ENCODE results near the gene NOTCH2. TPM values are rescaled to one million over a fixed set of nuclear protein-coding genes. Genes with fewer than 3 reads are reported as not detected.
"Not testable (repeated sequence)": the region's sequence is repeated elsewhere in the genome, so short reads cannot be mapped to it uniquely, and the experiment has no call there.

Gene NOTCH2
- total RNA-seq, 1 experiment from 2014 or later = 103 TPM

GRCh38 chr1:120001035-120001434 lies 68.4 kb downstream of the NOTCH2 start:
- H3K27me3 ChIP-seq (replicated peaks); DNase-seq (ENCODE audit: low read depth in 1 of 2, low spot score in 2 of 2); H3K36me3 ChIP-seq: not testable (repeated sequence)

GRCh38 chr1:119996731-119997312 lies 72.6 kb downstream of the NOTCH2 start:
- not testable (repeated sequence) for H3K4me1 ChIP-seq (replicated peaks); H3K27ac ChIP-seq; DNase-seq (ENCODE audit: low read depth in 1 of 2, low spot score in 2 of 2); H3K9me3 ChIP-seq (replicated peaks); H3K4me3 ChIP-seq; H3K27me3 ChIP-seq (replicated peaks); H3K36me3 ChIP-seq

More at GRCh38 chr1:120001035-120001434, 68.4 kb downstream of the NOTCH2 start:
- not testable (repeated sequence) for H3K27ac ChIP-seq; H3K4me3 ChIP-seq; H3K4me1 ChIP-seq (replicated peaks); H3K9me3 ChIP-seq (replicated peaks)

DNA sequence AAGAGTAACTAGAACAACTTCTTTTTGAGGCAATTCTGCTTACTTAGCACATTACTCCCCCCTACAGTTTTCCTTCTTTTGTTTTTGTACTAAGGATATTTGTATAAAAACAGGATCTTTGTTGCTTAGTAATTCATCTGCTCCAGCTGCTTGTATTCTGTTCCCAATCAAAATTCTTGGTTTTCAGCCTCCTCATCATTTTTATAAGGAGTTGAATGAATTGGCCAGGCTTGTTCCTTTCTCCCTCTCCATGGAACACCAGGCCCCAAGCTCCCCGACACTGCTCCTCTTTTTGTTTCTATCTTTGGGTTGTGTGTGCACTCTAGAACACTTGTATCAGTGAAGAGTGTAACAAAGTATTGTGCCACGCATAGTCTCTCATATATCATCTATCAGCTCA lies 73.5 kb downstream of the NOTCH2 start:
- not testable (repeated sequence) for H3K27ac ChIP-seq; H3K36me3 ChIP-seq; H3K9me3 ChIP-seq (replicated peaks); DNase-seq (ENCODE audit: low read depth in 1 of 2, low spot score in 2 of 2); H3K27me3 ChIP-seq (replicated peaks); H3K4me3 ChIP-seq; H3K4me1 ChIP-seq (replicated peaks)

- no peaks in the 10 kb centered on the region for H3K9me3 ChIP-seq (replicated peaks)
- no peaks in the 10 kb centered on the region for H3K27me3 ChIP-seq (replicated peaks)
- DNase-seq (ENCODE audit: low read depth in 1 of 2, low spot score in 2 of 2) = no peak
- peaks cover 42% of the 10 kb centered on the region for H3K36me3 ChIP-seq
- peak overlapping the region; percentile 40 for H3K27ac ChIP-seq
- peaks cover 27% of the 10 kb centered on the region for H3K4me1 ChIP-seq (replicated peaks)
- no peak overlapping the region for H3K4me3 ChIP-seq
Measured at GRCh38 chr1:119988306-119989062, 81.0 kb downstream of the NOTCH2 start.

- no peaks in the 10 kb centered on the region for H3K9me3 ChIP-seq (replicated peaks)
- peak in 1 of 2 experiments; percentile 27 for DNase-seq (ENCODE audit: low read depth in 1 of 2, low spot score in 2 of 2)
- H3K4me1 ChIP-seq (replicated peaks) = peaks cover 27% of the 10 kb centered on the region
- H3K4me3 ChIP-seq = no peak overlapping the region
- H3K27me3 ChIP-seq (replicated peaks) = no peaks in the 10 kb centered on the region
- peaks cover 42% of the 10 kb centered on the region for H3K36me3 ChIP-seq
- peak overlapping the region; percentile 40 for H3K27ac ChIP-seq
Measured at GRCh38 chr1:119987686-119988085, 81.8 kb downstream of the NOTCH2 start.

DNA sequence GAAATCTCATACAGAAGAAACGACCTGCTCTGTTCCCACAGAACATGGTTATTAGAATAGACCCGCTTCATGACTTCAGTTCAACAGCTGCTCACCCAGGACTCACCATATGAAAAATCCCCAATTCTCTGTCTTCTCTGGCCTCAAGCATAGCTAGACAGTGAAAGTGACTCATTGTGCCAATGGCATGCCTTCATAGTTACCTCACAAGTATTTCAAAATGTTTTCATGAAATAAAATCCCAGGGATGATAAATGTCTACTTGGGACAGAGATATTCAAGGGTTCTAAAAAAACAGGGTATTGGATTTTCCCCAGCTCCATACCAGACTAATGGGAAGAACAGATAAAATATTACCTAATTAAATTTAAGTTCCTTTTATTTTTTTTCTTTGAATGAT lies 82.3 kb downstream of the NOTCH2 start:
- H3K27ac ChIP-seq = peak overlapping the region; percentile 40
- H3K27me3 ChIP-seq (replicated peaks) = no peaks in the 10 kb centered on the region
- peaks cover 32% of the 10 kb centered on the region for H3K4me1 ChIP-seq (replicated peaks)
- no peak overlapping the region for H3K4me3 ChIP-seq
- H3K36me3 ChIP-seq = peaks cover 42% of the 10 kb centered on the region
- H3K9me3 ChIP-seq (replicated peaks) = no peaks in the 10 kb centered on the region
- peak; percentile 57 to 64 for DNase-seq (ENCODE audit: low read depth in 1 of 2, low spot score in 2 of 2)

GRCh38 chr1:119986007-119986497 lies 83.4 kb downstream of the NOTCH2 start:
- no peak for DNase-seq (ENCODE audit: low read depth in 1 of 2, low spot score in 2 of 2)
- H3K27ac ChIP-seq = no peak overlapping the region
- H3K4me3 ChIP-seq = no peak overlapping the region
- H3K27me3 ChIP-seq (replicated peaks) = no peaks in the 10 kb centered on the region
- H3K9me3 ChIP-seq (replicated peaks) = no peaks in the 10 kb centered on the region
- H3K4me1 ChIP-seq (replicated peaks) = peaks cover 32% of the 10 kb centered on the region
- peaks cover 44% of the 10 kb centered on the region for H3K36me3 ChIP-seq

DNA sequence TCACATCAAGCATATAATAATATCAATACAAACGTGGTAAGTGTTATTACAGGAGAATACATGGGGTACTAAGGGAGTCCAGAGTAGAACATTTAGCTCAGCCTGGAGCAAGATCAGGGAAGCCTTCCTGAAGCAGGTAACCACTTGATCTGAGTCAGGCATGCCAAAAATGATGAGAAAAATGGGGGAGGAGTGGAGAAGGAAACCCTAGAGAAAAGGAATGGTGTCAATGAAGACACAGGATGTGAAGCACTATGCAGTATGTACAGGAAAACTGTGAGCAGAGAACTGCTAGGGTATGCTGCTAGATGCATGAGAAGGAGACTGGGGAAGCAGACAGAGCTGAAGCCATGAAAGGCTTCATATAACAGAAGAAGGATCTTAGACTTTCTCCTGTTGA lies 84.7 kb downstream of the NOTCH2 start:
- Histone ChIP-seq H3K4me3 (no peak overlapping the region), H3K27ac (no peak overlapping the region), H3K4me1 (replicated peaks) (peaks cover 32% of the 10 kb centered on the region), H3K9me3 (replicated peaks) (no peaks in the 10 kb centered on the region), H3K36me3 (peaks cover 46% of the 10 kb centered on the region), H3K27me3 (replicated peaks) (no peaks in the 10 kb centered on the region)
- no peak for DNase-seq (ENCODE audit: low read depth in 1 of 2, low spot score in 2 of 2)

DNA sequence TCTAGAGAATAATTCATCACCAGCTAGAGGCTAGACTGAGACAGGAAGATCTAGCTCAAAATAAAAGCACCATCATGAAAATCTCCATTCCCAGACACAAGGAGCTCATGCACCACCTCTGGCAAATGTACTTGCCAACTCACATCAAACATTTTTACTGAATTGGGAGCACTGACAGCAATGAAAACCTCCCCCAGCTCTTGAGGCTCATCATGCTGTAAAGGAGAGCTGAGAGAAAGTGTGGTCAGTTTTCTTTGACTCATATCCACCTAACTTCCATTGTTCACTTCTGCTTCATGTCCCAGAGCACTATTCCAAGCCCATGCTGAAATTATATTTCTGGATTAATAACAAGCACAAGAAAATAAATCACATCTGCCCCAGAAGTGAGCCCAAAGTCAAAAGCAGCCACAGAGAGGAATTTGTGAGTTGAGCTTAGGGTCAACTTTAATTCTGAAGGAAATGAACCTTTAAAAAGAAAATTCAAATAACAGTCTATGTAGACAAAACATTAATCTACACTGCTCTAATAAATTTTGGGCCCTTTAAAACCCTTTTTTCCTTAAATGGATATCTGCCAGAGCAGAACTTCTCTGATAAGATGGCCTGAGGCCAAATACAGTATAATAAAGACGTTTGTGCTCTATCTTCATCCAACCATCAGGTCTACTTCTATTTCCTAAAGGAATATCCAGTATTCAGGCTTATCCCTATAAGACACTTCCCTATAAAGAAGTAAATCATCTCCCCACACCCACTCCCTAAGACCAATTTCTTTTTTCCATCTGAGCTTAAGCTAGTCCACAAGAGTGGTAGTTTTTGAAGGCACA lies 87.3 kb downstream of the NOTCH2 start:
- Histone ChIP-seq H3K27ac (no peak overlapping the region), H3K27me3 (replicated peaks) (no peaks in the 10 kb centered on the region), H3K9me3 (replicated peaks) (no peaks in the 10 kb centered on the region), H3K4me3 (no peak overlapping the region), H3K36me3 (peaks cover 42% of the 10 kb centered on the region), H3K4me1 (replicated peaks) (peaks cover 13% of the 10 kb centered on the region)
- peak in 1 of 2 experiments; percentile 21 for DNase-seq (ENCODE audit: low read depth in 1 of 2, low spot score in 2 of 2)

GRCh38 chr1:119981496-119981895 lies 88.0 kb downstream of the NOTCH2 start:
- H3K27ac ChIP-seq = no peak overlapping the region

DNA sequence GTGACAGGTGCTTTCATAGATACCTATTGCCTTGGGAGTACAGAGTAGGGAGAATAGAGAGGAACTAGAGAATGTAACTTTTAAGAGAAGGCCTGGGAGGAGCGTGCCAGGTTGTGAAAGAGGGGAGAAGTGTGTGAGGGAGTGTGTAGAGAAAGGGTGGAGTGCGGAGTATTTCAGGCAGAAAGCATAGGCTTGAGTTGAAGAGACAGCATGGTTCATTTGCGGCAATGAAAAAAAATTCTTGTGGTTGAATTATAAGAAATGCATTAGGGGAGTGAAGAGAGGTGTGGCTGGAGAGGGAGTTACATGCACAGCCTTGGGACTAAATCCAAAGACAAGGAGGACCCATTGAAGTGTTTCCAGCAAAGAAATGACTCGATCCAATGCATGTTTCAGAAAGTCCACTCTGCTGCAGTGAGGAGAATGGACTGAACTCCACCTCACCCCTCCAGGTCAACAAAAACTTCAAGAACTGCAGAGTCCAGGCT lies 91.4 kb downstream of the NOTCH2 start:
- DNase-seq (ENCODE audit: low read depth in 1 of 2, low spot score in 2 of 2) = no peak
- peaks cover 5% of the 10 kb centered on the region for H3K4me1 ChIP-seq (replicated peaks)

More at GRCh38 chr1:119981496-119981895, 88.0 kb downstream of the NOTCH2 start:
- Histone ChIP-seq H3K4me1 (replicated peaks) (peaks cover 5% of the 10 kb centered on the region), H3K27me3 (replicated peaks) (no peaks in the 10 kb centered on the region), H3K9me3 (replicated peaks) (no peaks in the 10 kb centered on the region), H3K4me3 (no peak overlapping the region), H3K36me3 (peaks cover 37% of the 10 kb centered on the region)
- no peak for DNase-seq (ENCODE audit: low read depth in 1 of 2, low spot score in 2 of 2)

DNA sequence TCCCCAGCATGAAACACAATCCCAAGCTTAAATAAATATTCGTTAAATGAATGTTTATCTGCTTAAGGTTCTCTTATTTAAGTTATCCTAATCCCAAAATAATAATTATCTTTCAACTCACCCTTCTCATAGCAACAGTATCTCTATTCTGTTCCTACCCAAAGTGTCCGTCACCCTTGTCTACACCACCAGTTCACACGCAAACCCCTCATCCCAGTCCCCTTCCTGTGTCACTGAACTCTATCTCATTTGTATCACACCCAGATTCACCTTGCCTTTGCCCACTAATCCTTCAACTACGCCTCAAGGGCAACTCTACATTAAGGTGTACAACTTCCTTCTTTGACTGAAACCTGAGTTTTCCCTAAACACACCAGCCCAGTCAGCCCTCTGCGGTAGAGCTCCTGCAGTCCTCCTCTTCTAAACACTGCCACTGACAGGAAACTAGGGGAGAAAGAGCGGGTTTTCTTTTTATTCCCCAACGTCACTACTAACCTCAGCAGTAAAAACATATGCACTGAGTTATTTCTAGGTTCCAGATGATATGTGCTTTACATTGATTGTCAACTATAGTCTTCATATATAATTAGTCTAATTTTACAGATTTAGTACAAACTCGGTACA lies 92.2 kb downstream of the NOTCH2 start:
- H3K4me1 ChIP-seq (replicated peaks); DNase-seq (ENCODE audit: low read depth in 1 of 2, low spot score in 2 of 2); H3K9me3 ChIP-seq (replicated peaks); H3K27me3 ChIP-seq (replicated peaks); H3K27ac ChIP-seq; H3K4me3 ChIP-seq: not testable (repeated sequence)
- H3K36me3 ChIP-seq = peaks cover 35% of the 10 kb centered on the region

More for the DNA sequence above, 91.4 kb downstream of the NOTCH2 start:
- Histone ChIP-seq H3K4me3 (no peak overlapping the region), H3K27me3 (replicated peaks) (no peaks in the 10 kb centered on the region), H3K9me3 (replicated peaks) (no peaks in the 10 kb centered on the region), H3K36me3 (peaks cover 31% of the 10 kb centered on the region), H3K27ac (no peak overlapping the region)

DNA sequence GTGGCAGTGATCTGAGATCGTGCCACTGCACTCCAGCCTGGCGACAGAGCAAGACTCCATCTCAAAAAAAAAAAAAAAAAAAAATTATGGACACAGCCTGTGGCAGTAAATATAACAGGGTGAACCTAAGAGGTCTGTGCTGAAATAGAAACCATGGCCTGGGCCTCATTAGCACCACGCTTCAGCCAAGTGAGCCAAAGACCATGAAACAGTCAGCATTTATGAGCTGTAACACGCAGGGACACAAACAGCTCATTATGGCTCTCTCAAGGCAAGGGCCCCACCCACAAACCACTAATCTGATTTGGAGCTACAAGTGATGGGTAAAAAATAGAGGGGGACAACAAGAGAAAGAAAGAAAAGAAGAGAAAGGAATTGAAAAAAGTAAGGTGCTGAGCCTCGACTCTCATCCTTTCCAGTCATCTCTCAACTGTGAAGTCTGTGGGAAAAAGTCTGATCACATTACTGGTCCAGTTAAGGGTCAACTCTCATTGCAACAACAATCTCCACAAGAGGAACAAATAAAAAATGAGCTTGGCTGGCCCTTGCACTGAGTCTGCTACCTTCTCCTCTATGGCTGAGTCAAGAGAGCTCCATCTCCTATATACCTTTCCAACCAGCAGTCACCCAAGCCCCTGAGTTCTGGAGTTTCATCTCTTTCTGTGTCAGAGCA lies 93.7 kb downstream of the NOTCH2 start:
- H3K9me3 ChIP-seq (replicated peaks); H3K27ac ChIP-seq; DNase-seq (ENCODE audit: low read depth in 1 of 2, low spot score in 2 of 2); H3K4me1 ChIP-seq (replicated peaks); H3K4me3 ChIP-seq; H3K27me3 ChIP-seq (replicated peaks): not testable (repeated sequence)
- H3K36me3 ChIP-seq = peaks cover 45% of the 10 kb centered on the region
